Fibroblast of pulmonary artery (primary cell): ENCODE data around the gene CBL.

ENCODE experiments used
- DNase-seq: peaks from one replicate; pipeline ENCODE4 v3.0.0-alpha.2; 2010; ENCODE audit warnings: low read depth
- H3K4me3 ChIP-seq: replicated peaks from 2 replicates; pipeline ENCODE4 v1.5.1; 2011; ENCODE audit warnings: low read depth, mild to moderate bottlenecking, control low read depth, low read length, moderate library complexity
- TF ChIP-seq, protein P1 (sequence below): IDR thresholded peaks from 2 replicates; pipeline ENCODE4 v1.5.1; 2011; ENCODE audit warnings: mild to moderate bottlenecking, control low read depth, low read length, inconsistent platforms; ENCODE audit errors: missing control alignments

The CBL gene

GRCh38 chr11:119303227-119303718, 97.1 kb downstream of the CBL start:
- H3K4me3 ChIP-seq = no peak overlapping the region
- TF ChIP-seq, protein P1, sequence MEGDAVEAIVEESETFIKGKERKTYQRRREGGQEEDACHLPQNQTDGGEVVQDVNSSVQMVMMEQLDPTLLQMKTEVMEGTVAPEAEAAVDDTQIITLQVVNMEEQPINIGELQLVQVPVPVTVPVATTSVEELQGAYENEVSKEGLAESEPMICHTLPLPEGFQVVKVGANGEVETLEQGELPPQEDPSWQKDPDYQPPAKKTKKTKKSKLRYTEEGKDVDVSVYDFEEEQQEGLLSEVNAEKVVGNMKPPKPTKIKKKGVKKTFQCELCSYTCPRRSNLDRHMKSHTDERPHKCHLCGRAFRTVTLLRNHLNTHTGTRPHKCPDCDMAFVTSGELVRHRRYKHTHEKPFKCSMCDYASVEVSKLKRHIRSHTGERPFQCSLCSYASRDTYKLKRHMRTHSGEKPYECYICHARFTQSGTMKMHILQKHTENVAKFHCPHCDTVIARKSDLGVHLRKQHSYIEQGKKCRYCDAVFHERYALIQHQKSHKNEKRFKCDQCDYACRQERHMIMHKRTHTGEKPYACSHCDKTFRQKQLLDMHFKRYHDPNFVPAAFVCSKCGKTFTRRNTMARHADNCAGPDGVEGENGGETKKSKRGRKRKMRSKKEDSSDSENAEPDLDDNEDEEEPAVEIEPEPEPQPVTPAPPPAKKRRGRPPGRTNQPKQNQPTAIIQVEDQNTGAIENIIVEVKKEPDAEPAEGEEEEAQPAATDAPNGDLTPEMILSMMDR = no peak
- no peak for DNase-seq

DNA sequence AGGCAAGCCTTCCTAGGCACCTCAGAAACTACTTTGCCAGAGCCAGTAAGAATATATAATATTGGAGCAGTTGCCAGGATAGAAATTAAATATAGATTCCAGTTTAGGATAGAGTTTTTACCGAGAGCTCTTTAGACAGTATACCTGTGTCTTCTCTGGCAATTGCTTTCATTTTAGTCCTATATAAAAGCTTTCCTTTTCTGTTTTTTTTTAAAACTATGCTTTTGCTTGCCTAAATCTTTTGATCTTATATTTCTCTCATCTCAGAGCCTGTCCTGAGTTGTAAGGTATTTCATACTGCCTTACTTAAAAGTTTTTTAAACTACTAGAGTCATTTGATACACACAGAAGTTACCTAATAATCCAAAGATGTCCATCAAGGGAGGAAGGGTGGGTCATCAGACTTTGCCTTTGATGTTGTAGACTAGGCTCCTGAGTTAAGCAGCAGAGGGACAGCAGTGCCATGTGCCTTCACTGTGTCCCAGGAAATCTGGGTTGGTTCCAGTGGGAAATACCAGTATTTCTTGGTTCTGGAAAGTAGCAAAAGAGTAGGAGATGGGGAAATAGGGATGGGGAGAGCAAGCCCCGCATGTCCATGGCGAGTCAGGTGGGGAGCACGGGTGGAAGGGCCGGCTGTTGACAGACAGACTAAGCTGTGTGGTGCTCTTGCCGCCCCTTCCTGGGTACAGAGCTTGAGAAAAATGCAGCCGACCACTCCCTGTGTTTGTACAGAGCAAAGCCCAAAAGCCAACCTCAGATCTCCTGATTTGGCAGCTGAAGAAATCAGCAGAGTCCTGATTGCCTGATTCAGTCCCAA, 99.6 kb downstream of the CBL start:
- TF ChIP-seq, protein P1 = no peak
- no peak for DNase-seq
- H3K4me3 ChIP-seq = no peak overlapping the region

- peak; percentile 49 for DNase-seq
Observed at GRCh38 chr11:119306373-119306890, 100.3 kb downstream of the CBL start.

DNA sequence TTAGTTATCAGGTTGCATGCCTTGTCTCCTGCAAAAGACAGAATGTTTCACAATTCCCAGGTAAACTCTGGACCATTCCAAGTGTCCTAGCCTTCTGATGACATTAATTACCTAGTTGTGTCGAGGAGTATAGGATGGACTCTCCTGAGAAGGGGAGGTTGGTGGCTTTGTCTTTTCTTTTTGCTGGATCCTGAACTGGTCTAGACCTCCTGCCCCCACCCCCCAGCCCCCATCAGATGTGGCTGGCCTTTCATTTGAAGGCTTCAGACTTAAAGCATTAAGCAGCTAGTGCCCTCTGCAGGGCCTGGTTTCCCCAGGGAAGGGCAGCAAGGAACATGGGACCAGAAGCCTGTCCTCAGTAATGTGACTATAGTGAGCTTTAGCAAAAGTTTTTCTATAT, 101.1 kb downstream of the CBL start:
- TF ChIP-seq, protein P1 = peak; percentile 16
- no peak for DNase-seq
- no peak overlapping the region for H3K4me3 ChIP-seq

More at GRCh38 chr11:119306373-119306890, 100.3 kb downstream of the CBL start:
- TF ChIP-seq, protein P1 = no peak
- no peak overlapping the region for H3K4me3 ChIP-seq

- no peak overlapping the region for H3K4me3 ChIP-seq
- DNase-seq = no peak
- TF ChIP-seq, protein P1 = no peak
Observed at GRCh38 chr11:119307974-119308373, 101.8 kb downstream of the CBL start.

DNA sequence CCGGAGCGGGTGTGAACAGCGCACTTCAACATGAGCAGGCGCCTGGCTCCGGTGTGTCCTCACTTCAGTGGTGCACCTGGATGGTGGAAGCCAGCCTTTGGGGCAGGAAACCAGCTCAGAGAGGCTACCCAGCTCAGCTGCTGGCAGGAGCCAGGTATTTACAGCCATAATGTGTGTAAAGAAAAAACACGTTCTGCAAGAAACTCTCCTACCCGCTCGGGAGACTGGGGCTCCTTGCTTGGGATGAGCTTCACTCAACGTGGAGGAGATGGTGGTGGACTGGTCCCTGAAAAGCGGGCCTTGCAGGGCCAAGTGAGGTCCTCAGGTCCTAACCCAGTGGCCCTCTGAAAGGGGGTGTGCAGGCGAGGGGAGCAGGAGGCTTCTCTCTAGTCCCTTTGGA, 103.3 kb downstream of the CBL start:
- no peak overlapping the region for H3K4me3 ChIP-seq
- DNase-seq = no peak
- TF ChIP-seq, protein P1 = no peak
